ENCODE results near the gene PKD1L1.

The PKD1L1 gene

GRCh38 chr7:47875998-47876744 is 72.1 kb downstream of the PKD1L1 start:
- TF ChIP-seq POLR2AphosphoS5 (IDR thresholded peaks at IDR 0.05; ENCODE audit: low read depth, low read length), result no peak
- DNase-seq (ENCODE audit: insufficient read length), result no peak
- no peak for FAIRE-seq

GRCh38 chr7:47875406-47875805 is 72.9 kb downstream of the PKD1L1 start:
- DNase-seq (ENCODE audit: insufficient read length), result no peak
- TF ChIP-seq TAF1 (IDR thresholded peaks at IDR 0.05; ENCODE audit: borderline replicate concordance, low read depth, low read length), result no peak
- TF ChIP-seq POLR2A (IDR thresholded peaks at IDR 0.05; ENCODE audit: low read depth, low read length), result no peak
- no peak for TF ChIP-seq POLR2AphosphoS5 (IDR thresholded peaks at IDR 0.05; ENCODE audit: low read depth, low read length)
- FAIRE-seq, result no peak

- DNase-seq (ENCODE audit: insufficient read length), result no peak
- TF ChIP-seq POLR2AphosphoS5 (IDR thresholded peaks at IDR 0.05; ENCODE audit: low read depth, low read length) (no peak), POLR2A (IDR thresholded peaks at IDR 0.05; ENCODE audit: low read depth, low read length) (no peak)
- no peak for FAIRE-seq
Measured at GRCh38 chr7:47873762-47874161, 74.5 kb downstream of the PKD1L1 start.

- no peak for DNase-seq (ENCODE audit: insufficient read length)
- TF ChIP-seq POLR2A (IDR thresholded peaks at IDR 0.05; ENCODE audit: low read depth, low read length) (no peak), TAF1 (IDR thresholded peaks at IDR 0.05; ENCODE audit: borderline replicate concordance, low read depth, low read length) (no peak), POLR2AphosphoS5 (IDR thresholded peaks at IDR 0.05; ENCODE audit: low read depth, low read length) (no peak)
- no peak for FAIRE-seq
Measured at GRCh38 chr7:47867286-47867685, 81.0 kb downstream of the PKD1L1 start.

- FAIRE-seq (no peak), DNase-seq (ENCODE audit: insufficient read length) (no peak)
- TF ChIP-seq POLR2A (IDR thresholded peaks at IDR 0.05; ENCODE audit: low read depth, low read length) (no peak), POLR2AphosphoS5 (IDR thresholded peaks at IDR 0.05; ENCODE audit: low read depth, low read length) (no peak), TAF1 (IDR thresholded peaks at IDR 0.05; ENCODE audit: borderline replicate concordance, low read depth, low read length) (no peak)
Measured at GRCh38 chr7:47866120-47866519, 82.1 kb downstream of the PKD1L1 start.

- no peak for FAIRE-seq
- no peak for DNase-seq (ENCODE audit: insufficient read length)
Measured at GRCh38 chr7:47852330-47853245, 95.7 kb downstream of the PKD1L1 start.

GRCh38 chr7:47847207-47847606 is 101.1 kb downstream of the PKD1L1 start:
- DNase-seq (ENCODE audit: insufficient read length) (no peak), FAIRE-seq (no peak)
- TF ChIP-seq TAF1 (IDR thresholded peaks at IDR 0.05; ENCODE audit: borderline replicate concordance, low read depth, low read length) (no peak), POLR2A (IDR thresholded peaks at IDR 0.05; ENCODE audit: low read depth, low read length) (no peak), POLR2AphosphoS5 (IDR thresholded peaks at IDR 0.05; ENCODE audit: low read depth, low read length) (no peak)

More at GRCh38 chr7:47852330-47853245, 95.7 kb downstream of the PKD1L1 start:
- no peak for TF ChIP-seq TAF1 (IDR thresholded peaks at IDR 0.05; ENCODE audit: borderline replicate concordance, low read depth, low read length)

GRCh38 chr7:47846138-47846836 is 102.0 kb downstream of the PKD1L1 start:
- TF ChIP-seq TAF1 (IDR thresholded peaks at IDR 0.05; ENCODE audit: borderline replicate concordance, low read depth, low read length) (no peak), POLR2A (IDR thresholded peaks at IDR 0.05; ENCODE audit: low read depth, low read length) (no peak), POLR2AphosphoS5 (IDR thresholded peaks at IDR 0.05; ENCODE audit: low read depth, low read length) (no peak)
- DNase-seq (ENCODE audit: insufficient read length), result no peak
- FAIRE-seq, result no peak

GRCh38 chr7:47844311-47844710 is 104.0 kb downstream of the PKD1L1 start:
- DNase-seq (ENCODE audit: insufficient read length) (no peak), FAIRE-seq (no peak)
- TF ChIP-seq TAF1 (IDR thresholded peaks at IDR 0.05; ENCODE audit: borderline replicate concordance, low read depth, low read length) (no peak), POLR2A (IDR thresholded peaks at IDR 0.05; ENCODE audit: low read depth, low read length) (no peak), POLR2AphosphoS5 (IDR thresholded peaks at IDR 0.05; ENCODE audit: low read depth, low read length) (no peak)

- FAIRE-seq (no peak), DNase-seq (ENCODE audit: insufficient read length) (no peak)
- TF ChIP-seq POLR2AphosphoS5 (IDR thresholded peaks at IDR 0.05; ENCODE audit: low read depth, low read length) (no peak), POLR2A (IDR thresholded peaks at IDR 0.05; ENCODE audit: low read depth, low read length) (no peak), TAF1 (IDR thresholded peaks at IDR 0.05; ENCODE audit: borderline replicate concordance, low read depth, low read length) (no peak)
Measured at GRCh38 chr7:47843291-47843690, 105.0 kb downstream of the PKD1L1 start.

GRCh38 chr7:47839381-47839780 is 108.9 kb downstream of the PKD1L1 start:
- FAIRE-seq (no peak), DNase-seq (ENCODE audit: insufficient read length) (no peak)
- TF ChIP-seq POLR2AphosphoS5 (IDR thresholded peaks at IDR 0.05; ENCODE audit: low read depth, low read length), result no peak
- TF ChIP-seq POLR2A (IDR thresholded peaks at IDR 0.05; ENCODE audit: low read depth, low read length), result no peak
